Stomach (tissue), 4 donors: ENCODE data around the gene ERCC6L2.

ENCODE experiments used
- CTCF ChIP-seq, 7 experiments: fragments of 450-650 bp in 4 of 7; fragments of 200-600 bp in 3 of 7; sonication (generic) in 3 of 7; IDR thresholded peaks; one replicate each; pipeline ENCODE4 v1.5.1; 2016 to 2019; ENCODE audit warnings: antibody characterized with exemption in 7 of 7, control low read depth in 2 of 7, mild to moderate bottlenecking in 1 of 7
- EP300 ChIP-seq: sonication (generic); formaldehyde crosslinking; IDR thresholded peaks from one replicate; pipeline ENCODE4 v1.6.1; 2017; ENCODE audit warnings: antibody characterized with exemption
- POLR2A ChIP-seq, 4 donors: fragments of 450-650 bp; IDR thresholded peaks; one replicate each; pipeline ENCODE4 v1.6.1; 2016; ENCODE audit warnings: antibody characterized with exemption in 4 of 4, control low read depth in 2 of 4, mild to moderate bottlenecking in 1 of 4, moderate library complexity in 1 of 4

- TF ChIP-seq EP300 = no peak
- TF ChIP-seq POLR2A (IDR thresholded peaks at IDR 0.05) = no peak
- TF ChIP-seq CTCF (IDR thresholded peaks at IDR 0.05) = no peak
These were observed 17.2 kb downstream of the ERCC6L2 start for GRCh38 chr9:95892690-95893089.
